Measurements from ENCODE around the gene SUGCT. TPM values are rescaled to one million over a fixed set of nuclear protein-coding genes. Genes with fewer than 3 reads are reported as not detected.

The SUGCT gene
- total and polyA plus RNA-seq, 2 of the 8 experiments (the other 6 are each of a cell fraction or from before 2014, with no cell fraction given): 2.8 to 5.4 TPM

GRCh38 chr7:40874756-40875155 lies 740.0 kb downstream of the SUGCT start:
- Histone ChIP-seq H2BK12ac (ENCODE audit: low read depth, low read length) (no peak overlapping the region), H3K23me2 (ENCODE audit: low read depth, low read length) (no peaks in the 10 kb centered on the region), H3K27ac (ENCODE audit: low read depth, low read length) (no peak overlapping the region), H3K9ac (replicated peaks in 1 of 4; ENCODE audit: extremely low read depth in 1 of 4, low read depth in 3 of 4, low read length in 3 of 4) (no peak overlapping the region), H4K8ac (ENCODE audit: extremely low read depth, insufficient read depth, low read length) (no peak overlapping the region), H2BK15ac (ENCODE audit: low read length) (no peak overlapping the region), H3K23ac (ENCODE audit: insufficient read length) (no peak overlapping the region), H3K18ac (ENCODE audit: extremely low read depth, low read length) (no peak overlapping the region), H4K20me1 (replicated peaks in 1 of 2; ENCODE audit: control insufficient read depth in 1 of 2, insufficient read depth in 2 of 2, low read length in 2 of 2) (no peaks in the 10 kb centered on the region), H3K4me1 (replicated peaks in 1 of 4; ENCODE audit: control insufficient read depth in 3 of 4, insufficient read depth in 4 of 4, low read length in 3 of 4) (no peaks in the 10 kb centered on the region), H3K79me1 (ENCODE audit: low read depth, low read length) (no peaks in the 10 kb centered on the region), H3K4me3 (ENCODE audit: extremely low read depth in 1 of 4, insufficient read depth in 2 of 4, low read depth in 3 of 4, low read length in 4 of 4) (no peak overlapping the region), H3K4ac (replicated peaks; ENCODE audit: insufficient read length, low read depth, low read length) (no peak overlapping the region), H2BK5ac (ENCODE audit: low read depth, low read length) (no peak overlapping the region), H2BK20ac (ENCODE audit: low read length) (no peak overlapping the region), H4K91ac (replicated peaks; ENCODE audit: insufficient read length, low read length) (no peak overlapping the region), H3K36me3 (ENCODE audit: control insufficient read depth in 2 of 4, insufficient read depth in 4 of 4, low read length in 3 of 4) (no peaks in the 10 kb centered on the region), H3K4me2 (ENCODE audit: insufficient read depth in 1 of 2, low read depth in 2 of 2, low read length in 2 of 2) (no peak overlapping the region), H2AK5ac (ENCODE audit: low read depth, low read length) (no peak overlapping the region), H3K56ac (replicated peaks; ENCODE audit: insufficient read length, low read depth, low read length) (no peak overlapping the region), H3K9me3 (ENCODE audit: insufficient read depth in 2 of 2, low read depth in 1 of 2, low read length in 1 of 2) (no peaks in the 10 kb centered on the region; a peak in 1 of 4 replicates), H2AFZ (ENCODE audit: low read length) (no peak overlapping the region), H3K14ac (ENCODE audit: insufficient read length) (no peak overlapping the region), H3K79me2 (ENCODE audit: control insufficient read depth in 1 of 2, insufficient read depth in 2 of 2, low read length in 2 of 2) (no peaks in the 10 kb centered on the region), H4K5ac (ENCODE audit: insufficient read length, low read depth, low read length) (no peak overlapping the region), H3K27me3 (replicated peaks in 1 of 4; ENCODE audit: control insufficient read depth in 3 of 4, extremely low read depth in 1 of 4, insufficient read depth in 3 of 4, low read length in 3 of 4) (no peaks in the 10 kb centered on the region), H2BK120ac (replicated peaks; ENCODE audit: low read depth, low read length) (no peak overlapping the region)
- ChIA-PET CTCF (ENCODE audit: partially characterized antibody) (no interaction called here), POLR2A (ENCODE audit: partially characterized antibody) (no interaction called here)
- WGBS, 2 experiments (ENCODE audit: extremely low coverage in 1 of 2, insufficient coverage in 1 of 2, insufficient read length in 1 of 2, insufficient replicate concordance in 2 of 2, low coverage in 1 of 2, low lambda C conversion rate in 2 of 2, missing lambda C conversion rate in 1 of 2): 87% methylated on average over 4 of the region's 4 CpGs; no CpG with 5 or more reads in 1 of the 2 experiments
- DNase-seq (ENCODE audit: low read depth in 1 of 2, low spot score in 2 of 2) (no peak), FAIRE-seq (no peak)
- TF ChIP-seq KDM1A (IDR thresholded peaks at IDR 0.05; ENCODE audit: borderline replicate concordance, low read length) (no peak), E2F6 (IDR thresholded peaks at IDR 0.05) (no peak), ATF3 (IDR thresholded peaks at IDR 0.05; ENCODE audit: insufficient read depth, low read depth, low read length) (no peak), SRF (IDR thresholded peaks at IDR 0.05; ENCODE audit: low read depth, low read length) (no peak), EP300 (IDR thresholded peaks at IDR 0.05; ENCODE audit: borderline replicate concordance in 1 of 2, low read depth in 2 of 2, low read length in 2 of 2) (no peak), POU5F1 (IDR thresholded peaks at IDR 0.05; ENCODE audit: low read depth, low read length) (no peak), KDM5A (IDR thresholded peaks at IDR 0.05; ENCODE audit: low read length) (no peak), YY1 (IDR thresholded peaks at IDR 0.05; ENCODE audit: low read depth, low read length) (no peak), TAF7 (optimal IDR thresholded peaks at IDR 0.05; ENCODE audit: borderline replicate concordance, low read depth, low read length) (no peak), CTCF (IDR thresholded peaks at IDR 0.05; ENCODE audit: control extremely low read depth in 1 of 3, insufficient read depth in 1 of 3, low read depth in 1 of 3, low read length in 3 of 3) (no peak), MAFK (IDR thresholded peaks at IDR 0.05; ENCODE audit: low read depth, low read length) (no peak)
